ENCODE results near the gene CLSTN2.

Gene CLSTN2

GRCh38 chr3:140416666-140417065 lies 481.7 kb downstream of the CLSTN2 start:
- TF ChIP-seq REST (IDR thresholded peaks at IDR 0.05; ENCODE audit: insufficient read depth in 1 of 2, low read depth in 2 of 2, low read length in 2 of 2) (no peak), SIN3A (IDR thresholded peaks at IDR 0.05; ENCODE audit: borderline replicate concordance, insufficient read depth, low read length) (no peak), POLR2AphosphoS5 (IDR thresholded peaks at IDR 0.05; ENCODE audit: low read depth, low read length) (no peak), TAF1 (IDR thresholded peaks at IDR 0.05; ENCODE audit: borderline replicate concordance, insufficient read depth, low read length) (no peak), FOXP2 (optimal IDR thresholded peaks at IDR 0.05; ENCODE audit: borderline replicate concordance, extremely low read depth, extremely low read length, insufficient read depth) (no peak)

- TF ChIP-seq POLR2AphosphoS5 (IDR thresholded peaks at IDR 0.05; ENCODE audit: low read depth, low read length) (no peak), REST (IDR thresholded peaks at IDR 0.05; ENCODE audit: insufficient read depth in 1 of 2, low read depth in 2 of 2, low read length in 2 of 2) (no peak), SIN3A (IDR thresholded peaks at IDR 0.05; ENCODE audit: borderline replicate concordance, insufficient read depth, low read length) (no peak), FOXP2 (optimal IDR thresholded peaks at IDR 0.05; ENCODE audit: borderline replicate concordance, extremely low read depth, extremely low read length, insufficient read depth) (no peak), TAF1 (IDR thresholded peaks at IDR 0.05; ENCODE audit: borderline replicate concordance, insufficient read depth, low read length) (no peak)
Observed at GRCh38 chr3:140420621-140421357, 485.8 kb downstream of the CLSTN2 start.

- TF ChIP-seq SIN3A (IDR thresholded peaks at IDR 0.05; ENCODE audit: borderline replicate concordance, insufficient read depth, low read length) (no peak), REST (IDR thresholded peaks at IDR 0.05; ENCODE audit: insufficient read depth in 1 of 2, low read depth in 2 of 2, low read length in 2 of 2) (no peak), TAF1 (IDR thresholded peaks at IDR 0.05; ENCODE audit: borderline replicate concordance, insufficient read depth, low read length) (no peak), FOXP2 (optimal IDR thresholded peaks at IDR 0.05; ENCODE audit: borderline replicate concordance, extremely low read depth, extremely low read length, insufficient read depth) (no peak), POLR2AphosphoS5 (IDR thresholded peaks at IDR 0.05; ENCODE audit: low read depth, low read length) (no peak)
Observed at GRCh38 chr3:140421884-140422283, 486.9 kb downstream of the CLSTN2 start.

- TF ChIP-seq POLR2AphosphoS5 (IDR thresholded peaks at IDR 0.05; ENCODE audit: low read depth, low read length) (no peak), REST (IDR thresholded peaks at IDR 0.05; ENCODE audit: insufficient read depth in 1 of 2, low read depth in 2 of 2, low read length in 2 of 2) (no peak), SIN3A (IDR thresholded peaks at IDR 0.05; ENCODE audit: borderline replicate concordance, insufficient read depth, low read length) (no peak), FOXP2 (optimal IDR thresholded peaks at IDR 0.05; ENCODE audit: borderline replicate concordance, extremely low read depth, extremely low read length, insufficient read depth) (no peak), TAF1 (IDR thresholded peaks at IDR 0.05; ENCODE audit: borderline replicate concordance, insufficient read depth, low read length) (no peak)
Observed at GRCh38 chr3:140423146-140423545, 488.2 kb downstream of the CLSTN2 start.
